Measurements from ENCODE around the gene F10. TPM values are rescaled to one million over a fixed set of nuclear protein-coding genes. Genes with fewer than 3 reads are reported as not detected.

F10 gene
- total and polyA plus RNA-seq, 2 of the 13 experiments (the other 11 are each of a cell fraction or from before 2014, with no cell fraction given) = 58.4 to 237 TPM

DNA sequence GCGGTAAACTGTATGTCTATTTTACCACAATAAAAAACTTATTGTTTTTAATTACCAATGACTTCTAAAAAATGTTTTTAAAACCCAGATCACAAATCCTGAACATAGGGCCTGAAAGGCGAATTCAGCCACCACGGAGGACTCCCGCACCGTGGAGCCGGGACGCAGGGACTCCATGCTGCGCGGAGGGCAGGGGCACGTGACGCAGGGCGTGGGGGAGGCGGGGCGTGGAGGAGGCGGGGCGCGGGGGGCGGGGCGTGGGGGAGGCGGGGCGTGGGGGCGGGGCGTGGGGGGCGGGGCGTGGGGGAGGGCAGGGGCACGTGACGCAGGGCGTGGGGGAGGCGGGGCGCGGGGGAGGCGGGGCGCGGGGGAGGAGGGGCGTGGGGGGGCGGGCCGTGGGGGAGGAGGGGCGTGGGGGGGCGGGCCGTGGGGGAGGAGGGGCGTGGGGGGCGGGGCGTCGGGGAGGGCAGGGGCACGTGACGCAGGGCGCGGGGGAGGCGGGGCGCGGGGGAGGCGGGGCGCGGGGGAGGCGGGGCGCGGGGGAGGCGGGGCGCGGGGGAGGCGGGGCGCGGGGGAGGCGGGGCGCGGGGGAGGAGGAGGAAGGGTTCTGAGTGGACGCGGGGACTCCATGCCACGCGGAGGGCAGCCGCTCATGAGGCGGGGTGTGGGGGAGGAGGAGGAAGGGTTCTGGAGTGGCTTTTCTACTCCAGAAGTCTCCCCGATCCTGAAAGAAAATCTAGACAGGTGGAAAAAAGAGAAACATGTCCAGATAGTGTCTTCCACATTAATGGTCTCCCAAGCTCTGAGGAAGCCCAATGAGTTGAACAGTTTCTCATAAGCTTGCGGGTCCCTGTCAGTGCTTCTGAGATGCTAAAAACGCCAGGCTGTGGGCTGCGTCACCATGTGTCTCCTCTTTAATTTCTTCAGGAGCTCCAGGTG lies 31.5 kb downstream of the F10 start (continued):
- TF ChIP-seq ZNF264 (CRISPR knock-in tag; IDR thresholded peaks at IDR 0.05) (peak; percentile 47; the same call in 1 of the 2 replicates), FOXA3 (CRISPR knock-in tag; IDR thresholded peaks at IDR 0.05) (0 out of 2 replicates have a peak, but pooled peaks have one; percentile 33), MIER2 (CRISPR knock-in tag; IDR thresholded peaks at IDR 0.05) (no peak), CCAR2 (optimal IDR thresholded peaks at IDR 0.05; ENCODE audit: low read depth, low read length) (no peak), PRMT3 (CRISPR knock-in tag; IDR thresholded peaks at IDR 0.05; ENCODE audit: borderline replicate concordance, low read depth) (no peak), ZNF776 (CRISPR knock-in tag; IDR thresholded peaks at IDR 0.05) (no peak), POLR2A (IDR thresholded peaks at IDR 0.05; ENCODE audit: insufficient read depth in 1 of 2, low read depth in 2 of 2, low read length in 2 of 2) (peak in 1 of 2 experiments; percentile 88; a peak in 2 of 4 replicates), MXD4 (CRISPR knock-in tag; IDR thresholded peaks at IDR 0.05) (peak; percentile 57; the same call in 1 of the 2 replicates), STAT5B (CRISPR knock-in tag; IDR thresholded peaks at IDR 0.05) (0 out of 2 replicates have a peak, but pooled peaks have one; percentile 42), PLRG1 (conservative IDR thresholded peaks at IDR 0.05) (no peak), KDM3A (CRISPR knock-in tag; IDR thresholded peaks at IDR 0.05; ENCODE audit: low read depth) (no peak)
- TF ChIP-seq, protein P1, sequence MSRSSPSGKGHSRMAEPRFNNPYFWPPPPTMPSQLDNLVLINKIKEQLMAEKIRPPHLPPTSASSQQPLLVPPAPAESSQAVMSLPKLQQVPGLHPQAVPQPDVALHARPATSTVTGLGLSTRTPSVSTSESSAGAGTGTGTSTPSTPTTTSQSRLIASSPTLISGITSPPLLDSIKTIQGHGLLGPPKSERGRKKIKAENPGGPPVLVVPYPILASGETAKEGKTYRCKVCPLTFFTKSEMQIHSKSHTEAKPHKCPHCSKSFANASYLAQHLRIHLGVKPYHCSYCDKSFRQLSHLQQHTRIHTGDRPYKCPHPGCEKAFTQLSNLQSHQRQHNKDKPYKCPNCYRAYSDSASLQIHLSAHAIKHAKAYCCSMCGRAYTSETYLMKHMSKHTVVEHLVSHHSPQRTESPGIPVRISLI (CRISPR knock-in tag; IDR thresholded peaks at IDR 0.05; ENCODE audit: borderline replicate concordance) = no peak
- TF ChIP-seq, protein P2, sequence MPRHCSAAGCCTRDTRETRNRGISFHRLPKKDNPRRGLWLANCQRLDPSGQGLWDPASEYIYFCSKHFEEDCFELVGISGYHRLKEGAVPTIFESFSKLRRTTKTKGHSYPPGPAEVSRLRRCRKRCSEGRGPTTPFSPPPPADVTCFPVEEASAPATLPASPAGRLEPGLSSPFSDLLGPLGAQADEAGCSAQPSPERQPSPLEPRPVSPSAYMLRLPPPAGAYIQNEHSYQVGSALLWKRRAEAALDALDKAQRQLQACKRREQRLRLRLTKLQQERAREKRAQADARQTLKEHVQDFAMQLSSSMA (CRISPR knock-in tag; IDR thresholded peaks at IDR 0.05) = no peak
